Karpas-422 (cell line): ENCODE measurements around the gene POLRMT. TPM values are rescaled to one million over a fixed set of nuclear protein-coding genes. Genes with fewer than 3 reads are reported as not detected.
"Not testable (repeated sequence)": the region's sequence is repeated elsewhere in the genome, so short reads cannot be mapped to it uniquely, and the experiment has no call there.

Experiments
- DNase-seq: peaks from one replicate; pipeline ENCODE4 v3.0.0-alpha.2; 2015
- H2AFZ ChIP-seq: fragments of 200-600 bp; sonication (generic); 2 replicates; pipeline ENCODE4 v1.6.1; 2014; ENCODE audit warnings: antibody characterized with exemption, low read length, mixed read lengths
- H3K27ac ChIP-seq: fragments of 200-600 bp; sonication (generic); 2 replicates; pipeline ENCODE4 v1.5.1; 2014; ENCODE audit warnings: mild to moderate bottlenecking, low read length, moderate library complexity
- H3K27me3 ChIP-seq: fragments of 200-600 bp; sonication (generic); 2 replicates; pipeline ENCODE4 v1.6.1; 2014; ENCODE audit warnings: low read length, mixed read lengths
- H3K36me3 ChIP-seq: fragments of 200-600 bp; sonication (generic); 2 replicates; pipeline ENCODE4 v1.6.1; 2014; ENCODE audit warnings: low read length, mixed read lengths; ENCODE audit not compliant: insufficient read depth
- H3K4me1 ChIP-seq: fragments of 200-600 bp; sonication (generic); 2 replicates; pipeline ENCODE4 v1.6.1; 2014; ENCODE audit warnings: mild to moderate bottlenecking, low read length, mixed read lengths
- H3K4me2 ChIP-seq: fragments of 200-600 bp; sonication (generic); 2 replicates; pipeline ENCODE4 v1.6.1; 2014; ENCODE audit warnings: low read length, low read depth, mild to moderate bottlenecking; ENCODE audit not compliant: poor library complexity, severe bottlenecking
- H3K4me3 ChIP-seq: fragments of 200-600 bp; sonication (generic); 2 replicates; pipeline ENCODE4 v1.5.1; 2014; ENCODE audit warnings: mild to moderate bottlenecking, antibody characterized with exemption, low read length, mixed read lengths
- H3K79me2 ChIP-seq: fragments of 200-600 bp; sonication (generic); 2 replicates; pipeline ENCODE4 v1.6.1; 2014; ENCODE audit warnings: mild to moderate bottlenecking, low read length, mixed read lengths
- H3K9ac ChIP-seq: fragments of 200-600 bp; sonication (generic); 2 replicates; pipeline ENCODE4 v1.6.0; 2014; ENCODE audit warnings: low read length
- H3K9me2 ChIP-seq: fragments of 200-600 bp; sonication (generic), shearing (Covaris generic); replicated peaks from 2 replicates; pipeline ENCODE4 v1.6.0; 2014; ENCODE audit warnings: mild to moderate bottlenecking, low read length, moderate library complexity; ENCODE audit not compliant: insufficient read depth
- H3K9me3 ChIP-seq: fragments of 300-700, 200-600 bp; sonication (generic); 2 replicates; pipeline ENCODE4 v1.6.1; 2014; ENCODE audit warnings: low read length, mixed read lengths
- H4K20me1 ChIP-seq: fragments of 200-600 bp; sonication (generic); 2 replicates; pipeline ENCODE4 v1.6.1; 2014; ENCODE audit warnings: mild to moderate bottlenecking, antibody characterized with exemption, low read length, low read depth; ENCODE audit not compliant: insufficient read depth
- total RNA-seq: library from RNA; depleted of rRNA; stranded (reverse); fragments of >200 nt; shearing (Covaris generic); gene quantifications from 2 replicates; pipeline ENCODE4 v1.2.3, GENCODE V29; 2014; ENCODE audit warnings: low replicate concordance

Gene POLRMT
- total RNA-seq, 1 experiment from 2014 or later, result 51.5 TPM

DNA sequence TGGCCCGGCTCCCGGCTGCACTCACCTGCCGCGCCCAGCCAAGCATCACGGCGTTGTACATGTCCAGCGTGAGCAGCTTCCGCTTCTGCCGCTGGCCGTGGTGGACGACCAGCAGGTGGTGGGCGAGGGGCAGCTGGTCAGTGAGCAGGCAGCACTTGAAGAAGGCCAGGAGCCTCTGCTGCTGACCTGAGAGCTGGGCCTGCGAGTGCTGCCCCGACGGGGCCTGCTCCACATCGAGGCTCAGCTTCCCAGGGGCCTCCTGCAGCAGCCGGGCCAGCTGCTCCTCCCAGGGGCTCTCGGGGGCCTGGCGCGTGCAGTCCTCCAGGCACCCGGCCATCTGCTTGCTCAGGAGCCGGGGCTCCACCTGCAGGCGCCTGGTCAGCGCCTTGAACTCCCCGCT lies 3.8 kb downstream of the POLRMT start:
- H4K20me1 ChIP-seq, H3K9me2 ChIP-seq, H3K9ac ChIP-seq, H3K4me3 ChIP-seq, H3K9me3 ChIP-seq, H2AFZ ChIP-seq, H3K4me2 ChIP-seq, H3K27ac ChIP-seq, H3K27me3 ChIP-seq, DNase-seq: not testable (repeated sequence)
- Histone ChIP-seq H3K79me2 (peaks cover 48% of the 10 kb centered on the region), H3K36me3 (peaks cover 14% of the 10 kb centered on the region), H3K4me1 (peaks cover 14% of the 10 kb centered on the region)

DNA sequence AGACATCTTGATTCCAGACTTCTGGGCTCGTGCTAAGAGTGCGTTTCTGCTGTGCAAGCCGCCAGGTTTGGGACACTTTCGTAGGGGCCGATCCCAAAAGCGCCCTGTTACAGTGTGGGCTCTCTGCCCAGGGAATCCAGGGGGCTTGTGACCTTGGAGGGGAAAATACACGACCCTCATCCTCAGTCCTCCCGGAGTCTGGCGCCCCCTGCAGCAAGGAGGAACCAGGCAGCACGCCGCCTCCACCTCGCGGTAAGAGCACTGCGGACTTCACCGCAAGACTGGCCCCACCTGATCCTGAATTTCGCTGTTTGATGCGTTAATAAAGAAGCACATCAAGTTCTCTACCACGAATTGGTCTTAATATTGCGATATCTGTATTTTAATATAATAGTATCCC lies 5.2 kb downstream of the POLRMT start:
- H3K9ac ChIP-seq, result no peak overlapping the region
- no peak overlapping the region for H3K27ac ChIP-seq
- H3K4me2 ChIP-seq, result no peak overlapping the region
- H3K36me3 ChIP-seq, result peaks cover 18% of the 10 kb centered on the region
- H3K79me2 ChIP-seq, result peaks cover 48% of the 10 kb centered on the region
- peaks cover 6% of the 10 kb centered on the region for H3K4me1 ChIP-seq
- DNase-seq, result no peak
- H4K20me1 ChIP-seq, result no peaks in the 10 kb centered on the region
- no peak overlapping the region for H2AFZ ChIP-seq
- no peaks in the 10 kb centered on the region for H3K9me2 ChIP-seq
- H3K27me3 ChIP-seq, result no peaks in the 10 kb centered on the region
- H3K9me3 ChIP-seq, result no peaks in the 10 kb centered on the region
- no peak overlapping the region for H3K4me3 ChIP-seq

- not testable (repeated sequence) for H3K9ac ChIP-seq, H3K4me3 ChIP-seq, H4K20me1 ChIP-seq, H3K4me1 ChIP-seq, H3K4me2 ChIP-seq, H3K27me3 ChIP-seq, H2AFZ ChIP-seq, H3K9me3 ChIP-seq, H3K27ac ChIP-seq, DNase-seq, H3K9me2 ChIP-seq
- peaks cover 22% of the 10 kb centered on the region for H3K36me3 ChIP-seq
- H3K79me2 ChIP-seq, result peaks cover 32% of the 10 kb centered on the region
These were observed 6.8 kb downstream of the POLRMT start for GRCh38 chr19:626566-626965.

GRCh38 chr19:625257-625656 lies 8.1 kb downstream of the POLRMT start:
- Histone ChIP-seq H3K27me3 (no peaks in the 10 kb centered on the region), H3K79me2 (peaks cover 20% of the 10 kb centered on the region), H3K27ac (no peak overlapping the region), H2AFZ (no peak overlapping the region), H3K9ac (no peak overlapping the region), H4K20me1 (no peaks in the 10 kb centered on the region), H3K9me2 (no peaks in the 10 kb centered on the region), H3K9me3 (no peaks in the 10 kb centered on the region), H3K4me2 (no peak overlapping the region), H3K36me3 (peaks cover 22% of the 10 kb centered on the region), H3K4me1 (no peaks in the 10 kb centered on the region), H3K4me3 (no peak overlapping the region)
- DNase-seq, result no peak

DNA sequence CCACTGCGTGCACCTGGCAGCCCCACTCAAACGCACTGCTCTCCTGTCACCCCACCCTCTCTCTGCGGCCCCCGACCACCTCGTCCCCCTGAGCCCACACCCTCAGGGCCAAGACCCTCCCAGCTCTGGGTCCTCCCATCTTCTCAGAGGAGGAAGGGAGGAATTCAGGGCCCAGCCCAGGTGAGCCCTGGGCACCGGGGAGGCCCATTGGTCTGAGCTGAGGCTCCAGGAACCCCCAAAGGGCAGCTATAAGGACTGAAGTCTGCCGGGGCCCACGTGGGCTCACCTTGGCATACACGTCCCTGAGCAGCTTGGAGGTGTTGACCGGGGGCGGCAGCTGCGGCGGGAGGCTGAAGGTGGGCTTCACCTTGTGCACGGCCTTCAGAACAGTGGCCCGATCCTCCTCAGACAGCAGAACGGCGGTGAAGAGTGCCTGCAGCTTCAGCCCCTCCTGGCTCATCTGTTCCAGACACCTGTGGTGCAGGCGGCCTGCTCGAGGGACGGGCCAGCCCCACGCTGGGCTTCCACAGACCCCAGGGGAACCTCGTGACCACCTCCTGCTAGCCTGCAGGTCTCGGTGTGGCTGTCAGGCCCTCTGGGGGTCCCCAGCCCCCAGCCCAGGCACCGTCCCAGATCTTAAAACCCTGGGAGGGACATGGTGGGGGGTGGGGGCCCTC lies 8.8 kb downstream of the POLRMT start:
- Histone ChIP-seq H3K4me3 (no peak overlapping the region), H3K4me2 (no peak overlapping the region), H3K36me3 (peaks cover 22% of the 10 kb centered on the region), H3K79me2 (peaks cover 17% of the 10 kb centered on the region; the same call in 1 of the 2 replicates), H3K9ac (no peak overlapping the region), H3K9me2 (no peaks in the 10 kb centered on the region), H4K20me1 (no peaks in the 10 kb centered on the region), H3K27ac (no peak overlapping the region), H3K27me3 (no peaks in the 10 kb centered on the region), H3K4me1 (no peaks in the 10 kb centered on the region), H2AFZ (no peak overlapping the region), H3K9me3 (no peaks in the 10 kb centered on the region)
- no peak for DNase-seq

DNA sequence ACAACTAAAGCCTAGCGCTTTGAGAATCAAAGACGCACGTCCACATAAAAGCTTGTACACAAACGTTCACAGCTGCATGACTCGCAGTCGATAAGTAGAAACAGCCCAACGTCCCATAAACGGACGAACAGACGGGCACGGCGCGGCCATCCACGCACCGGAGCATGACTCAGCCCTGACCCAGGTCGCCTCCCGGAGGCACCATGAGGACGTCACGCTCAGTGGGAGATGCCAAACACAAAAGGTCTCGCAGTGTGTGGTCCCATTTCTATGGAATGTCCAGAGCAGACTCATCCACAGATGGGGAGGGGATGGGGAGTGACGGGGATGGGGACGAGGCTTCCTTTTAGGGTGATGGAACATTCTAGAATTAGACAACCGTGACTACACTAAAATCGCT lies 9.4 kb downstream of the POLRMT start:
- peaks cover 14% of the 10 kb centered on the region; the same call in 1 of the 2 replicates for H3K79me2 ChIP-seq
- no peaks in the 10 kb centered on the region for H4K20me1 ChIP-seq
- H3K9me3 ChIP-seq, result no peaks in the 10 kb centered on the region
- peaks cover 20% of the 10 kb centered on the region for H3K36me3 ChIP-seq
- H3K4me3 ChIP-seq, result no peak overlapping the region
- no peak for DNase-seq
- H2AFZ ChIP-seq, result no peak overlapping the region
- H3K4me2 ChIP-seq, result no peak overlapping the region
- no peaks in the 10 kb centered on the region for H3K9me2 ChIP-seq
- H3K9ac ChIP-seq, result no peak overlapping the region
- no peaks in the 10 kb centered on the region for H3K4me1 ChIP-seq
- H3K27ac ChIP-seq, result no peak overlapping the region
- H3K27me3 ChIP-seq, result no peaks in the 10 kb centered on the region

- no peaks in the 10 kb centered on the region for H4K20me1 ChIP-seq
- H3K27me3 ChIP-seq, result no peaks in the 10 kb centered on the region
- no peak for DNase-seq
- H3K4me1 ChIP-seq, result no peaks in the 10 kb centered on the region
- H3K9ac ChIP-seq, result no peak overlapping the region
- H3K9me2 ChIP-seq, result no peaks in the 10 kb centered on the region
- peaks cover 16% of the 10 kb centered on the region for H3K36me3 ChIP-seq
- H2AFZ ChIP-seq, result no peak overlapping the region
- H3K4me3 ChIP-seq, result no peak overlapping the region
- no peak overlapping the region for H3K4me2 ChIP-seq
- H3K79me2 ChIP-seq, result peaks cover 8% of the 10 kb centered on the region; the same call in 1 of the 2 replicates
- no peak overlapping the region for H3K27ac ChIP-seq
- H3K9me3 ChIP-seq, result no peaks in the 10 kb centered on the region
These were observed 10.0 kb downstream of the POLRMT start for GRCh38 chr19:623175-623916.

DNA sequence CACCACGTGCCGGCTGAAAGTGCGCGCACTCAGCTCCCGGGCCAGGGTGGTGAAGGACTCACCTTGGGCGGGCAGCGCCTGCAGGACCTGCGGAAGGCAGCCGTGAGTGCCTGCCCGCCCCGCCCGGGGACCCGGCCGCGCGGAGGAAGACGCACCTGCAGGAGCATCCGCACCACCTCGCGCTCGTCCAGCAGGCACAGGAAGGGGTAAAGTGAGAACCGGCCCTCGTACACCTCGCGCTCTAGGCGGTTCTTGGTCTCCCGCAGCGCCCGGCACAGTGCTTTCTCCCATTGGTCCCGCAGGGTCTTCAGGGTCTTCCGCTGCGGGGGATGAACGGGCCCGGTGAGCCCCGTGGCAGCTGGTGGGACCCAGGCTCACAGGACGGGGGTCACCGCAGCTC lies 10.7 kb downstream of the POLRMT start:
- Histone ChIP-seq H3K9me3 (no peaks in the 10 kb centered on the region), H3K27me3 (no peaks in the 10 kb centered on the region), H3K27ac (no peak overlapping the region), H3K36me3 (peaks cover 13% of the 10 kb centered on the region), H2AFZ (no peak overlapping the region), H3K4me1 (no peaks in the 10 kb centered on the region), H3K79me2 (peaks cover 4% of the 10 kb centered on the region; the same call in 1 of the 2 replicates), H3K9me2 (no peaks in the 10 kb centered on the region), H3K4me2 (no peak overlapping the region), H3K4me3 (no peak overlapping the region), H3K9ac (no peak overlapping the region), H4K20me1 (no peaks in the 10 kb centered on the region)
- DNase-seq, result no peak
